HepG2 (cell line): ENCODE data around the gene LDLRAD4. TPM values are rescaled to one million over a fixed set of nuclear protein-coding genes. Genes with fewer than 3 reads are reported as not detected.

Experiments
- ATAC-seq: fragments of 200-7000 bp; cut with Tn5 transposase; 3 replicates; pipeline ENCODE4 v1.9.1; 2020; ENCODE audit warnings: mild to moderate bottlenecking, moderate library complexity
- BruUV-seq: library from RNA; stranded (reverse); fragments of 400-500 nt; replicated peaks from 2 replicates; lab custom pipeline; 2021; lab: Mats Ljungman, UMichigan
- CTCF ChIA-PET: fragments of 300-600 bp; formaldehyde crosslinking; extraction: SDS; loops from one replicate; lab custom pipeline; 2021; ENCODE audit warnings: low total read pairs, inconsistent platforms, low intra/inter-chr PET ratio; lab: Yijun Ruan, JAX
- POLR2A ChIA-PET: fragments of 350-600 bp; sonication (Branson Sonifier 250); formaldehyde crosslinking; loops from one replicate; lab custom pipeline; 2020; ENCODE audit warnings: antibody characterized with exemption, inconsistent platforms; lab: Yijun Ruan, JAX
- DNase-seq: peaks from one replicate; pipeline ENCODE4 v3.0.0-alpha.2; 2015; ENCODE audit warnings: low spot score
- FAIRE-seq: peaks from 3 replicates; lab custom pipeline; 2011; peaks lifted over from hg19 to GRCh38; lab: Jason Lieb, UNC
- H2AFZ ChIP-seq: one replicate; pipeline ENCODE4 v1.6.1; 2011; ENCODE audit warnings: low read length, inconsistent platforms
- H3K27ac ChIP-seq: fragments of 300-600 bp; 3 replicates; pipeline ENCODE4 v1.8.0; 2011; ENCODE audit warnings: mixed run types, mild to moderate bottlenecking, mixed read lengths, low read length, inconsistent platforms; ENCODE audit not compliant: insufficient read depth; ENCODE audit errors: extremely low read length
- H3K27me3 ChIP-seq, 2 experiments: fragments of 200-600 bp in 1 of 2; 2 replicates in 1 of 2; 3 replicates in 1 of 2; pipeline versions ENCODE4 v1.6.0 to v1.8.0; 2011; ENCODE audit warnings: low read length in 2 of 2, mild to moderate bottlenecking in 2 of 2, moderate library complexity in 2 of 2, inconsistent platforms in 1 of 2; ENCODE audit not compliant: insufficient read depth in 2 of 2, control insufficient read depth in 1 of 2
- H3K36me3 ChIP-seq, 2 experiments: fragments of 200-600 bp in 1 of 2; replicated peaks in 1 of 2; 2 replicates in 1 of 2; 3 replicates in 1 of 2; pipeline versions ENCODE4 v1.5.1 to v1.8.0; 2011; ENCODE audit warnings: low read length in 2 of 2, inconsistent platforms in 1 of 2; ENCODE audit not compliant: insufficient read depth in 2 of 2, control insufficient read depth in 1 of 2
- H3K4me1 ChIP-seq: 2 replicates; pipeline ENCODE4 v1.5.1; 2012; ENCODE audit warnings: low read length, inconsistent platforms; ENCODE audit not compliant: insufficient read depth
- H3K4me2 ChIP-seq: 2 replicates; pipeline ENCODE4 v1.6.0; 2011; ENCODE audit warnings: low read depth, low read length, inconsistent platforms
- H3K4me3 ChIP-seq, 3 experiments: fragments of 200-600 bp in 1 of 3; sonication (generic), shearing (Covaris generic) in 1 of 3; replicated peaks in 1 of 3; 2 replicates each; pipeline ENCODE4 v1.5.1; 2011 to 2016; ENCODE audit warnings: low read length in 3 of 3, inconsistent platforms in 2 of 3, low read depth in 2 of 3, mild to moderate bottlenecking in 2 of 3, control low read depth in 1 of 3, mixed read lengths in 1 of 3; ENCODE audit not compliant: insufficient read depth in 1 of 3
- H3K79me2 ChIP-seq: one replicate; pipeline ENCODE4 v1.6.1; 2011; ENCODE audit warnings: low read length, inconsistent platforms; ENCODE audit not compliant: insufficient read depth
- H3K9ac ChIP-seq: 2 replicates; pipeline ENCODE4 v1.6.0; 2011; ENCODE audit warnings: mild to moderate bottlenecking, low read depth, low read length, inconsistent platforms; ENCODE audit not compliant: insufficient read depth
- H3K9me3 ChIP-seq: 2 replicates; pipeline ENCODE4 v1.5.1; 2012; ENCODE audit warnings: mild to moderate bottlenecking, low read length
- H4K20me1 ChIP-seq: 2 replicates; pipeline ENCODE4 v1.6.0; 2011; ENCODE audit warnings: inconsistent platforms, mild to moderate bottlenecking, low read length, moderate library complexity; ENCODE audit not compliant: insufficient read depth
- DR1 ChIP-seq: sonication (generic); formaldehyde crosslinking; IDR thresholded peaks from 2 replicates; pipeline ENCODE4 v1.8.0; 2021; ENCODE audit warnings: mild to moderate bottlenecking, missing genetic modification reagents, inconsistent platforms
- GATA4 ChIP-seq: sonication (generic); IDR thresholded peaks from 2 replicates; pipeline ENCODE4 v1.6.1; 2016; ENCODE audit warnings: antibody characterized with exemption, low read depth, borderline replicate concordance
- KDM1A ChIP-seq: IDR thresholded peaks from 2 replicates; pipeline ENCODE4 v1.6.1; 2016; ENCODE audit warnings: missing compliant biosample characterization
- KLF15 ChIP-seq: sonication (generic); formaldehyde crosslinking; IDR thresholded peaks from 2 replicates; pipeline ENCODE4 v1.8.1; 2023; ENCODE audit warnings: borderline replicate concordance, mild to moderate bottlenecking, inconsistent platforms, missing genetic modification reagents, mixed read lengths
- MBD4 ChIP-seq: IDR thresholded peaks from 2 replicates; pipeline ENCODE4 v1.6.1; 2012; ENCODE audit warnings: low read length, inconsistent platforms, borderline replicate concordance
- MEIS2 ChIP-seq: sonication (generic); formaldehyde crosslinking; IDR thresholded peaks from 2 replicates; pipeline ENCODE4 v1.9.0; 2021; ENCODE audit warnings: mild to moderate bottlenecking, missing genetic modification reagents
- NPAS2 ChIP-seq: sonication (generic); formaldehyde crosslinking; IDR thresholded peaks from 2 replicates; pipeline ENCODE4 v1.8.0; 2022; ENCODE audit warnings: mild to moderate bottlenecking, missing genetic modification reagents, borderline replicate concordance
- RNF219 ChIP-seq: sonication (generic); formaldehyde crosslinking; IDR thresholded peaks from 2 replicates; pipeline ENCODE4 v1.5.0; 2020; ENCODE audit warnings: mild to moderate bottlenecking, missing genetic modification reagents
- ZMYM3 ChIP-seq: sonication (generic); formaldehyde crosslinking; IDR thresholded peaks from 2 replicates; pipeline ENCODE4 v1.5.1; 2020; ENCODE audit warnings: mild to moderate bottlenecking, missing genetic modification reagents
- ZNF160 ChIP-seq: sonication (generic); formaldehyde crosslinking; IDR thresholded peaks from 2 replicates; pipeline ENCODE4 v1.8.0; 2022; ENCODE audit warnings: mild to moderate bottlenecking, inconsistent platforms, missing genetic modification reagents
- ZNF629 ChIP-seq: sonication (generic); formaldehyde crosslinking; conservative IDR thresholded peaks from 2 replicates; pipeline ENCODE4 v1.5.0; 2020; ENCODE audit warnings: missing genetic modification reagents
- ZNF790 ChIP-seq: sonication (generic); formaldehyde crosslinking; IDR thresholded peaks from 2 replicates; pipeline ENCODE4 v1.8.0; 2022; ENCODE audit warnings: missing genetic modification reagents, mild to moderate bottlenecking, borderline replicate concordance
- ZNF792 ChIP-seq: IDR thresholded peaks from 2 replicates; pipeline ENCODE4 v1.6.1; 2016
- WGBS: methylation state at CpG from one replicate; pipeline ENCODE4 v1.1.6; 2017; ENCODE audit warnings: low lambda C conversion rate; 5-methylcytosine and 5-hydroxymethylcytosine counted together
- in situ Hi-C: cut with HindIII; loops from 2 replicates; pipeline ENCODE4 v1.10.0; 2017; ENCODE audit warnings: low pct_unique_long_range_greater_than_20kb; ENCODE audit not compliant: extremely low pct_ligation_motif_present
- intact Hi-C: fragments of 100-400 bp; cut with micrococcal nuclease; formaldehyde crosslinking; loops from one replicate; pipeline ENCODE4 v1.10.0; 2022; ENCODE audit not compliant: unreplicated experiment
- polyA plus RNA-seq, 8 experiments: library from polyadenylated mRNA; depleted of rRNA in 3 of 8; stranded (reverse) in 7 of 8; unstranded in 1 of 8; fragments of >200 nt; fragmentation: Illumina TruSeq in 4 of 8; extraction: Trizol in 4 of 8; gene quantifications; 2 replicates each; pipeline versions ENCODE4 v1.2.1 to v1.2.3, GENCODE V29; 2011 to 2016; ENCODE audit warnings: low read depth in 4 of 8, missing spikeins in 1 of 8, mixed read lengths in 1 of 8; ENCODE audit not compliant: insufficient read depth in 1 of 8
- total RNA-seq, 5 experiments: library from RNA; depleted of rRNA; stranded (reverse); fragments of >200 nt; fragmentation: Illumina TruSeq; extraction: Trizol; gene quantifications; 2 replicates each; pipeline ENCODE4 v1.2.3, GENCODE V29; 2016; ENCODE audit warnings: low read depth in 1 of 5
- TF ChIP-seq, protein P1 (sequence below): sonication (generic); formaldehyde crosslinking; IDR thresholded peaks from 2 replicates; pipeline ENCODE4 v1.9.0; 2021; ENCODE audit warnings: missing genetic modification reagents, borderline replicate concordance
- TF ChIP-seq, protein P2 (sequence below): sonication (generic); formaldehyde crosslinking; IDR thresholded peaks from 2 replicates; pipeline ENCODE4 v1.5.0; 2020; ENCODE audit warnings: missing genetic modification reagents
- TF ChIP-seq, protein P3 (sequence below): sonication (generic); formaldehyde crosslinking; IDR thresholded peaks from 2 replicates; pipeline ENCODE4 v1.4.0; 2020; ENCODE audit warnings: missing genetic modification reagents, borderline replicate concordance

Gene LDLRAD4
- total and polyA plus RNA-seq, 2 of the 13 experiments (the other 11 are each of a cell fraction or from before 2014, with no cell fraction given) = 13.6 to 20.9 TPM

GRCh38 chr18:13623348-13623747 is 404.8 kb downstream of the LDLRAD4 start:
- peaks cover 8% of the 10 kb centered on the region; the same call in 1 of the 2 replicates for H3K4me1 ChIP-seq
- H3K27ac ChIP-seq = no peak overlapping the region
- in situ Hi-C loops = no loop called here
- ChIA-PET POLR2A (no interaction called here), CTCF (no interaction called here)
- no peak for DNase-seq
- no peak overlapping the region for H3K4me2 ChIP-seq
- no peak overlapping the region for H3K9ac ChIP-seq
- no peaks in the 10 kb centered on the region for H3K9me3 ChIP-seq
- H3K27me3 ChIP-seq = no peaks in the 10 kb centered on the region
- WGBS = 78% methylated on average over 10 of the region's 10 CpGs
- ATAC-seq = no peak
- intact Hi-C loops = no loop called here
- no TSS peak for BruUV-seq
- no peaks in the 10 kb centered on the region for H3K36me3 ChIP-seq
- no peak overlapping the region for H3K4me3 ChIP-seq
- H4K20me1 ChIP-seq = no peaks in the 10 kb centered on the region
- no peak for FAIRE-seq
- H2AFZ ChIP-seq = no peak overlapping the region
- H3K79me2 ChIP-seq = no peaks in the 10 kb centered on the region
- TF ChIP-seq KLF15 (CRISPR knock-in tag) (no peak), KDM1A (CRISPR knock-in tag) (no peak), NPAS2 (CRISPR knock-in tag) (no peak), ZNF792 (CRISPR knock-in tag) (no peak), GATA4 (no peak), ZMYM3 (CRISPR knock-in tag) (no peak), RNF219 (no peak), ZNF160 (CRISPR knock-in tag) (no peak), ZNF790 (CRISPR knock-in tag) (no peak), ZNF629 (CRISPR knock-in tag) (no peak), MBD4 (no peak), DR1 (CRISPR knock-in tag) (no peak), MEIS2 (CRISPR knock-in tag) (no peak)
- TF ChIP-seq, protein P1, sequence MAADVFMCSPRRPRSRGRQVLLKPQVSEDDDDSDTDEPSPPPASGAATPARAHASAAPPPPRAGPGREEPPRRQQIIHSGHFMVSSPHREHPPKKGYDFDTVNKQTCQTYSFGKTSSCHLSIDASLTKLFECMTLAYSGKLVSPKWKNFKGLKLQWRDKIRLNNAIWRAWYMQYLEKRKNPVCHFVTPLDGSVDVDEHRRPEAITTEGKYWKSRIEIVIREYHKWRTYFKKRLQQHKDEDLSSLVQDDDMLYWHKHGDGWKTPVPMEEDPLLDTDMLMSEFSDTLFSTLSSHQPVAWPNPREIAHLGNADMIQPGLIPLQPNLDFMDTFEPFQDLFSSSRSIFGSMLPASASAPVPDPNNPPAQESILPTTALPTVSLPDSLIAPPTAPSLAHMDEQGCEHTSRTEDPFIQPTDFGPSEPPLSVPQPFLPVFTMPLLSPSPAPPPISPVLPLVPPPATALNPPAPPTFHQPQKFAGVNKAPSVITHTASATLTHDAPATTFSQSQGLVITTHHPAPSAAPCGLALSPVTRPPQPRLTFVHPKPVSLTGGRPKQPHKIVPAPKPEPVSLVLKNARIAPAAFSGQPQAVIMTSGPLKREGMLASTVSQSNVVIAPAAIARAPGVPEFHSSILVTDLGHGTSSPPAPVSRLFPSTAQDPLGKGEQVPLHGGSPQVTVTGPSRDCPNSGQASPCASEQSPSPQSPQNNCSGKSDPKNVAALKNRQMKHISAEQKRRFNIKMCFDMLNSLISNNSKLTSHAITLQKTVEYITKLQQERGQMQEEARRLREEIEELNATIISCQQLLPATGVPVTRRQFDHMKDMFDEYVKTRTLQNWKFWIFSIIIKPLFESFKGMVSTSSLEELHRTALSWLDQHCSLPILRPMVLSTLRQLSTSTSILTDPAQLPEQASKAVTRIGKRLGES (CRISPR knock-in tag) = no peak
- TF ChIP-seq, protein P2, sequence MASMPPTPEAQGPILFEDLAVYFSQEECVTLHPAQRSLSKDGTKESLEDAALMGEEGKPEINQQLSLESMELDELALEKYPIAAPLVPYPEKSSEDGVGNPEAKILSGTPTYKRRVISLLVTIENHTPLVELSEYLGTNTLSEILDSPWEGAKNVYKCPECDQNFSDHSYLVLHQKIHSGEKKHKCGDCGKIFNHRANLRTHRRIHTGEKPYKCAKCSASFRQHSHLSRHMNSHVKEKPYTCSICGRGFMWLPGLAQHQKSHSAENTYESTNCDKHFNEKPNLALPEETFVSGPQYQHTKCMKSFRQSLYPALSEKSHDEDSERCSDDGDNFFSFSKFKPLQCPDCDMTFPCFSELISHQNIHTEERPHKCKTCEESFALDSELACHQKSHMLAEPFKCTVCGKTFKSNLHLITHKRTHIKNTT (CRISPR knock-in tag) = no peak
- TF ChIP-seq, protein P3, sequence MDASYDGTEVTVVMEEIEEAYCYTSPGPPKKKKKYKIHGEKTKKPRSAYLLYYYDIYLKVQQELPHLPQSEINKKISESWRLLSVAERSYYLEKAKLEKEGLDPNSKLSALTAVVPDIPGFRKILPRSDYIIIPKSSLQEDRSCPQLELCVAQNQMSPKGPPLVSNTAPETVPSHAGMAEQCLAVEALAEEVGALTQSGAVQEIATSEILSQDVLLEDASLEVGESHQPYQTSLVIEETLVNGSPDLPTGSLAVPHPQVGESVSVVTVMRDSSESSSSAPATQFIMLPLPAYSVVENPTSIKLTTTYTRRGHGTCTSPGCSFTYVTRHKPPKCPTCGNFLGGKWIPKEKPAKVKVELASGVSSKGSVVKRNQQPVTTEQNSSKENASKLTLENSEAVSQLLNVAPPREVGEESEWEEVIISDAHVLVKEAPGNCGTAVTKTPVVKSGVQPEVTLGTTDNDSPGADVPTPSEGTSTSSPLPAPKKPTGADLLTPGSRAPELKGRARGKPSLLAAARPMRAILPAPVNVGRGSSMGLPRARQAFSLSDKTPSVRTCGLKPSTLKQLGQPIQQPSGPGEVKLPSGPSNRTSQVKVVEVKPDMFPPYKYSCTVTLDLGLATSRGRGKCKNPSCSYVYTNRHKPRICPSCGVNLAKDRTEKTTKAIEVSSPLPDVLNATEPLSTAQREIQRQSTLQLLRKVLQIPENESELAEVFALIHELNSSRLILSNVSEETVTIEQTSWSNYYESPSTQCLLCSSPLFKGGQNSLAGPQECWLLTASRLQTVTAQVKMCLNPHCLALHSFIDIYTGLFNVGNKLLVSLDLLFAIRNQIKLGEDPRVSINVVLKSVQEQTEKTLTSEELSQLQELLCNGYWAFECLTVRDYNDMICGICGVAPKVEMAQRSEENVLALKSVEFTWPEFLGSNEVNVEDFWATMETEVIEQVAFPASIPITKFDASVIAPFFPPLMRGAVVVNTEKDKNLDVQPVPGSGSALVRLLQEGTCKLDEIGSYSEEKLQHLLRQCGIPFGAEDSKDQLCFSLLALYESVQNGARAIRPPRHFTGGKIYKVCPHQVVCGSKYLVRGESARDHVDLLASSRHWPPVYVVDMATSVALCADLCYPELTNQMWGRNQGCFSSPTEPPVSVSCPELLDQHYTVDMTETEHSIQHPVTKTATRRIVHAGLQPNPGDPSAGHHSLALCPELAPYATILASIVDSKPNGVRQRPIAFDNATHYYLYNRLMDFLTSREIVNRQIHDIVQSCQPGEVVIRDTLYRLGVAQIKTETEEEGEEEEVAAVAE (CRISPR knock-in tag) = no peak
